Activated CD8-positive, alpha-beta memory T cell treated with anti-CD3 and anti-CD28 coated beads for 1 hour (primary cell): ENCODE results near the gene RAP1GAP.
"Not testable (repeated sequence)": the region's sequence is repeated elsewhere in the genome, so short reads cannot be mapped to it uniquely, and the experiment has no call there.

Experiments
- DNase-seq, 2 donors: peaks; one replicate each; pipeline ENCODE4 v3.0.0-alpha.2; 2020; ENCODE audit warnings: low read depth in 1 of 2; ENCODE audit errors: extremely low read depth in 1 of 2

Gene RAP1GAP

GRCh38 chr1:21680381-21680780, 11.2 kb upstream of the RAP1GAP start:
- no peak for DNase-seq

- no peak for DNase-seq
Measured at GRCh38 chr1:21677168-21677567, 8.0 kb upstream of the RAP1GAP start.

GRCh38 chr1:21674957-21675356, 5.8 kb upstream of the RAP1GAP start:
- DNase-seq: no peak

- not testable (repeated sequence) for DNase-seq
Measured at GRCh38 chr1:21673853-21674252, 4.7 kb upstream of the RAP1GAP start.

- no peak for DNase-seq
Measured at GRCh38 chr1:21673277-21673780, 4.2 kb upstream of the RAP1GAP start.

GRCh38 chr1:21672478-21673276, 3.5 kb upstream of the RAP1GAP start:
- DNase-seq: no peak

GRCh38 chr1:21671915-21672314, 2.8 kb upstream of the RAP1GAP start:
- no peak for DNase-seq

- DNase-seq: no peak
Measured at GRCh38 chr1:21670956-21671902, 2.1 kb upstream of the RAP1GAP start.

- no peak for DNase-seq
Measured at GRCh38 chr1:21670059-21670881, 1.1 kb upstream of the RAP1GAP start.

- DNase-seq: no peak
Measured at GRCh38 chr1:21668951-21669257, 253 bp downstream of the RAP1GAP start.

- DNase-seq: no peak
Measured at GRCh38 chr1:21668232-21668950, 766 bp downstream of the RAP1GAP start.

GRCh38 chr1:21667348-21668231, 1.6 kb downstream of the RAP1GAP start:
- DNase-seq: no peak

GRCh38 chr1:21666576-21667320, 2.4 kb downstream of the RAP1GAP start:
- DNase-seq: no peak

- no peak for DNase-seq
Measured at GRCh38 chr1:21665711-21666575, 3.2 kb downstream of the RAP1GAP start.

GRCh38 chr1:21664806-21665588, 4.2 kb downstream of the RAP1GAP start:
- DNase-seq: no peak

- DNase-seq: no peak
Measured at GRCh38 chr1:21663951-21664805, 5.0 kb downstream of the RAP1GAP start.
